IPS-15b (cell line): Measurements from ENCODE around the gene MMP17.

ENCODE experiments used
- H3K27me3 ChIP-seq: one replicate; pipeline ENCODE4 v1.6.1; 2013; ENCODE audit warnings: low read length; ENCODE audit not compliant: control insufficient read depth, insufficient read depth
- H3K36me3 ChIP-seq: one replicate; pipeline ENCODE4 v1.6.1; 2013; ENCODE audit warnings: low read length; ENCODE audit not compliant: control insufficient read depth, insufficient read depth
- H3K4me1 ChIP-seq: one replicate; pipeline ENCODE4 v1.6.1; 2013; ENCODE audit warnings: mild to moderate bottlenecking, low read length; ENCODE audit not compliant: control insufficient read depth, insufficient read depth
- H3K4me3 ChIP-seq: one replicate; pipeline ENCODE4 v1.5.1; 2013; ENCODE audit warnings: low read depth, low read length
- H3K9ac ChIP-seq: one replicate; pipeline ENCODE4 v1.6.1; 2013; ENCODE audit warnings: low read depth, mild to moderate bottlenecking, low read length
- H3K9me3 ChIP-seq: one replicate; pipeline ENCODE4 v1.6.1; 2013; ENCODE audit warnings: mild to moderate bottlenecking, low read length; ENCODE audit not compliant: control insufficient read depth, insufficient read depth

Gene MMP17

DNA sequence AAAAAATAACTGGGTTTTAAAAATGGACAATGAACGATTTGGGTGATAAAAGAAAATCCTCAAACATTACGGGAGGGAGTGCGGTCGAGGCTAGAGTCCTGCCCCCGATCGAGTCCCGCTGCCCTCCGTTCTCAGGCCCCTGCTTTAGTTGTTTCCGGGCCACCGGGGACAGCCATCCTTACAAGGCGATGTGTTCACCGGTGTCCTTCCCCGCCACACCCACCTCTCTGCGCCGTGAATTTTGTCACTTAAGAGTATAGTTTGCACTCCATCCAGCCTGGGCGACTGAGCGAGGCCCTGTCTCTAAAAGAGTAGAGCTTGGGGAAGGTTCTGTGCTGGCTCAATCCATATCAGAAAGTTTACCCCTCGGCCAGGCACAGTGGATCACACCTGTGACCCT lies 69.1 kb downstream of the MMP17 start:
- Histone ChIP-seq H3K27me3 (no peaks in the 10 kb centered on the region), H3K4me1 (no peaks in the 10 kb centered on the region), H3K9me3 (no peaks in the 10 kb centered on the region), H3K4me3 (no peak overlapping the region), H3K36me3 (peaks cover 8% of the 10 kb centered on the region), H3K9ac (peak overlapping the region; percentile 54)

DNA sequence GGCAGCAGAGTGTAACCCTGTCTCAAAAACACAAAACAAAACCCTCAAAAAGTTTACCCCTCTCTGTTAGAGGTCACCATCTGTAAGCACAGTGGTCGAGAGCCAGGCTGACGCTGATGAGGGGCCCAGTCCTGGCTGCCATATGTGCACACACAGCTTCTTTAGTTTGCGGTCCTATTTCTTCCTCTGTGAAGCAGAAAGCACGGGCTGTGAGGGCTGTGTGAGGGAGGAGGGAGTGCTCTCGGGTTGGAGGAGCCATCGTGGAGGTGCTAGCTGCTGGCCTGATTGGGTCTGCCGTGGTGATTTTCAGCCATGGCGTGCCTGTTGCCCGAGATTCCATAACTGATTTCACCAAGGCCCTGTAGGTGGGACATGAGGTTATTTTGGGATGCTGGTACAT lies 69.7 kb downstream of the MMP17 start:
- Histone ChIP-seq H3K4me1 (no peaks in the 10 kb centered on the region), H3K4me3 (no peak overlapping the region), H3K9me3 (no peaks in the 10 kb centered on the region), H3K27me3 (no peaks in the 10 kb centered on the region), H3K36me3 (peaks cover 11% of the 10 kb centered on the region), H3K9ac (no peak overlapping the region)

DNA sequence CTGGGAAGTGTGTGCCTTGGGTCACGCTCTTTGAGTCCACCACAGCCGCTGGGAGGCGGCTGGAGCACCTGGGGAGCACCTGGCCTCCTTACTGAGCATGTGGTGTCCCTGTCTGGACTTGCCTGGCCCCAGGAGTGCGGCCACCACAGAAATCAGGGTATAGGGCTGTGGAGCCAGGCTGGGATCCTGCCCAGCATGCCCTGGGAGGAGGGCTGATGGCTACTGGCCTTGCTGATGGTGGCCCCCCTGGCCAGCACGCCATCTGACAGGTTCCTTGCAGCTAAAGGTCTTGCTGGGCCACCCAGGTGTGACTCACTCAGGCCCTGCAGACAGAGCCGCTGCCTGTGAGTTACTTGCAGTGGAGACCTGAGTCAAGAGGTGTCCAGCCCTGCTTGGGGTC lies 72.2 kb downstream of the MMP17 start:
- Histone ChIP-seq H3K36me3 (peaks cover 15% of the 10 kb centered on the region), H3K4me1 (no peaks in the 10 kb centered on the region)

More for the DNA sequence above, 72.2 kb downstream of the MMP17 start:
- H3K9ac ChIP-seq, result no peak overlapping the region
- H3K27me3 ChIP-seq, result no peaks in the 10 kb centered on the region
- no peak overlapping the region for H3K4me3 ChIP-seq
- H3K9me3 ChIP-seq, result no peaks in the 10 kb centered on the region
